HCT116 (cell line): ENCODE data around the gene KANSL1.

Experiments used
- POLR2AphosphoS5 ChIP-seq: IDR thresholded peaks from 2 replicates; pipeline ENCODE4 v1.6.1; 2011; ENCODE audit warnings: mild to moderate bottlenecking, low read depth, low read length, moderate library complexity
- RAD21 ChIP-seq: IDR thresholded peaks from 2 replicates; pipeline ENCODE4 v1.6.1; 2012; ENCODE audit warnings: low read depth, mild to moderate bottlenecking
- TF ChIP-seq, protein P1 (sequence below), 3 experiments: fragments of 200-600 bp in 1 of 3; sonication (generic) in 1 of 3; IDR thresholded peaks in 2 of 3; conservative IDR thresholded peaks in 1 of 3; 2 replicates each; pipeline ENCODE4 v1.5.1; 2012 to 2017; ENCODE audit warnings: low read depth in 2 of 3, low read length in 2 of 3, antibody characterized with exemption in 1 of 3, borderline replicate concordance in 1 of 3, control low read depth in 1 of 3, mild to moderate bottlenecking in 1 of 3, mixed read lengths in 1 of 3, mixed run types in 1 of 3, moderate library complexity in 1 of 3; ENCODE audit not compliant: insufficient read depth in 1 of 3

DNA sequence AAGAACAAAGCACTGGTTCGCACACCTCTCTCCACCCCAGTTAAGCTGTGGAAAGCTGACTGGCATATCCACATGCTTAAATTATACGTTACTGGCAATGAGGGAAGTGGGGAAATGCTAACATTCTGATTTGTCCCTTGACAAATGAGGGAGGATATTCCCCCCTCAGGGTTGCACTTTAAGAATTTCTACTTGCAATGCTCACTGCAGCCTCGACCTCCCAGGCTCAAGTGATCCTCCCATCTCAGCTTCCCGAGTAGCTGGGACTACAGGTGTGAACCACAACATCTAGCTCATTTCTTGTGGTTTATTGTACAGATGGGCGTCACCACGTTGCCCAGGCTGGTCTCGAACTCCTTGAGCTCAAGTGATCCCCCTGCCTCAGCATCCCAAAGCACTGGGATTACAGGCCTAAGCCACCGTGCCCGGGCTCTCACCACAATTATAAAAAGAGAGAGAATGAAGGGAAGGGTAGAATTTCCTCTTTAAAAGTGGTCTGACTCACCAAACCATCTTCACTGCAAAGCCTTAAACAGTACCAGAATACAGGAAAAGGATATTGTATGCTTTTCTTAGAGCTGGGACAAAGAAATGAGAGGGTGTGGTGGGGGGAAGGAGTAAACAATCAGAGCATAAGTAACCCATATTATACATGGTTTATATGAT, 38.9 kb downstream of the KANSL1 start:
- TF ChIP-seq, protein P1, sequence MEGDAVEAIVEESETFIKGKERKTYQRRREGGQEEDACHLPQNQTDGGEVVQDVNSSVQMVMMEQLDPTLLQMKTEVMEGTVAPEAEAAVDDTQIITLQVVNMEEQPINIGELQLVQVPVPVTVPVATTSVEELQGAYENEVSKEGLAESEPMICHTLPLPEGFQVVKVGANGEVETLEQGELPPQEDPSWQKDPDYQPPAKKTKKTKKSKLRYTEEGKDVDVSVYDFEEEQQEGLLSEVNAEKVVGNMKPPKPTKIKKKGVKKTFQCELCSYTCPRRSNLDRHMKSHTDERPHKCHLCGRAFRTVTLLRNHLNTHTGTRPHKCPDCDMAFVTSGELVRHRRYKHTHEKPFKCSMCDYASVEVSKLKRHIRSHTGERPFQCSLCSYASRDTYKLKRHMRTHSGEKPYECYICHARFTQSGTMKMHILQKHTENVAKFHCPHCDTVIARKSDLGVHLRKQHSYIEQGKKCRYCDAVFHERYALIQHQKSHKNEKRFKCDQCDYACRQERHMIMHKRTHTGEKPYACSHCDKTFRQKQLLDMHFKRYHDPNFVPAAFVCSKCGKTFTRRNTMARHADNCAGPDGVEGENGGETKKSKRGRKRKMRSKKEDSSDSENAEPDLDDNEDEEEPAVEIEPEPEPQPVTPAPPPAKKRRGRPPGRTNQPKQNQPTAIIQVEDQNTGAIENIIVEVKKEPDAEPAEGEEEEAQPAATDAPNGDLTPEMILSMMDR (IDR thresholded peaks at IDR 0.05 in 2 of 3, conservative IDR thresholded peaks at IDR 0.05 in 1 of 3; ENCODE audit: borderline replicate concordance in 1 of 3, insufficient read depth in 1 of 3, low read depth in 2 of 3, low read length in 2 of 3), result no peak
- TF ChIP-seq RAD21 (no peak), POLR2AphosphoS5 (no peak)
